ENCODE results near the gene NIPAL1. TPM values are rescaled to one million over a fixed set of nuclear protein-coding genes. Genes with fewer than 3 reads are reported as not detected.
"Not testable (repeated sequence)": the region's sequence is repeated elsewhere in the genome, so short reads cannot be mapped to it uniquely, and the experiment has no call there.

Gene NIPAL1
- total RNA-seq, 1 donor from 2014 or later: 17.6 TPM

DNA sequence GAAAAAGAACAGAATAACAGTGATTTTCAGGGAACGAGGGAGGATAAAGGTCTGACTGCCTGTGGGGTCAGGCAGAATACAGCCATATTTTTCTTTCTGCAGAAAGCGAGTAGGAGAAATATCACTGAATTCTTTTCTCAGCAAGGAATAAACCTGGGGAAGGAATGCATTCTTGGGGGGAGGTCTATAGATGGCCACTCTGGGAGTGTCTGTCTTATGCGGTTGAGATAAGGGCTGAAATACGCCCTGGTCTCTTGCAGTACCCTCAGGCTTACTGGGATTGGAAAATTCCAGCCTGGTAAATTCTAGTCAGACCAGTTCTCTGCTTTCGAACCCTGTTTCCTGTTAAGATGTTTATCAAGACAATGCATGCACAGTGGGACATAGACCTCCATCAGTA, 26.4 kb upstream of the NIPAL1 start:
- TF ChIP-seq, protein P1, sequence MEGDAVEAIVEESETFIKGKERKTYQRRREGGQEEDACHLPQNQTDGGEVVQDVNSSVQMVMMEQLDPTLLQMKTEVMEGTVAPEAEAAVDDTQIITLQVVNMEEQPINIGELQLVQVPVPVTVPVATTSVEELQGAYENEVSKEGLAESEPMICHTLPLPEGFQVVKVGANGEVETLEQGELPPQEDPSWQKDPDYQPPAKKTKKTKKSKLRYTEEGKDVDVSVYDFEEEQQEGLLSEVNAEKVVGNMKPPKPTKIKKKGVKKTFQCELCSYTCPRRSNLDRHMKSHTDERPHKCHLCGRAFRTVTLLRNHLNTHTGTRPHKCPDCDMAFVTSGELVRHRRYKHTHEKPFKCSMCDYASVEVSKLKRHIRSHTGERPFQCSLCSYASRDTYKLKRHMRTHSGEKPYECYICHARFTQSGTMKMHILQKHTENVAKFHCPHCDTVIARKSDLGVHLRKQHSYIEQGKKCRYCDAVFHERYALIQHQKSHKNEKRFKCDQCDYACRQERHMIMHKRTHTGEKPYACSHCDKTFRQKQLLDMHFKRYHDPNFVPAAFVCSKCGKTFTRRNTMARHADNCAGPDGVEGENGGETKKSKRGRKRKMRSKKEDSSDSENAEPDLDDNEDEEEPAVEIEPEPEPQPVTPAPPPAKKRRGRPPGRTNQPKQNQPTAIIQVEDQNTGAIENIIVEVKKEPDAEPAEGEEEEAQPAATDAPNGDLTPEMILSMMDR (IDR thresholded peaks at IDR 0.05; ENCODE audit: unreplicated experiment): no peak
- no peak overlapping the region for H3K4me3 Mint-ChIP-seq (ENCODE audit: low read depth)
- H3K9me3 Mint-ChIP-seq (ENCODE audit: low read depth): peaks cover 49% of the 10 kb centered on the region
- H3K27me3 Mint-ChIP-seq: no peaks in the 10 kb centered on the region
- H3K4me1 Mint-ChIP-seq (ENCODE audit: low read depth): no peaks in the 10 kb centered on the region
- no peak overlapping the region for H3K27ac Mint-ChIP-seq
- DNase-seq (ENCODE audit: low spot score, unreplicated experiment): no peak
- H3K36me3 Mint-ChIP-seq (ENCODE audit: insufficient read depth): peaks cover 9% of the 10 kb centered on the region

DNA sequence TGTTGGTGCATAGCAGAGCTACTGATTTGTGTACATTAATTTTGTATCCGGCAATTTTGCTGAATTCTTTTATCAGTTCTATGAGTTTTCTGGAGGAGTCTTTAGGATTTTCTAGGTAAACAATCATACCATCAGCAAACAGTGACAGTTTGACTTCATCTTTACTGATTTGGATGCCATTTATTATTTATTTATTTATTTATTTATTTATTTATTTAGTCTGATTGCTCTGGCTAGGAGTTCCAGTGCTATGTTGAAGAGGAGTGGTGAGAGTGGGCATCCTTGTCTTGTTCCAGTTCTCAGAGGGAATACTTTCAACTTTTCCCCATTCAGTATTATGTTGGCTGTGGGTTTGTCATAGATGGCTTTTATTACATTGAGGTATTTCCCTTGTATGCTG, 24.1 kb upstream of the NIPAL1 start:
- H3K27me3 Mint-ChIP-seq; H3K27ac Mint-ChIP-seq; H3K4me1 Mint-ChIP-seq (ENCODE audit: low read depth); H3K4me3 Mint-ChIP-seq (ENCODE audit: low read depth); DNase-seq (ENCODE audit: low spot score, unreplicated experiment): not testable (repeated sequence)
- H3K9me3 Mint-ChIP-seq (ENCODE audit: low read depth): peaks cover 53% of the 10 kb centered on the region
- peaks cover 11% of the 10 kb centered on the region for H3K36me3 Mint-ChIP-seq (ENCODE audit: insufficient read depth)

DNA sequence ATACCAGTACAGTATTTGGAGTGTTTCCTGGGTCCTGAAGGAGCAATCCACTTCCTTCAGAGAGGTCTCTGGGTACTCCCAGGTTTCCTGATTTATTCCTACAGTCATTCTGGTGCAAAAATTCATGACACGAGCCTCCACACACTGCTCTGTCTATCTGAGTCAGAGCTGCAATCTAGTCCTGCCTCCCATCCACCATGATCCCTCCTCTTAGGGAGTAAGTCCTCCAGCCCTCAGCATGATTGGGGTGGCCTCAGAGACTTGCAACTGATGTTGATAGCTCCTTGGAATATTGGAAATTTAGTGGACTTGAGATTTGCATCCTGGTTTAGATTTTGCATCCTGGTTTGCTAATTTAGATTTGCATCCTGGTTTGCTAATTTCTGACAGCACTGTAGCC, 20.6 kb upstream of the NIPAL1 start:
- no peaks in the 10 kb centered on the region for H3K4me1 Mint-ChIP-seq (ENCODE audit: low read depth)
- H3K27me3 Mint-ChIP-seq: no peaks in the 10 kb centered on the region
- H3K9me3 Mint-ChIP-seq (ENCODE audit: low read depth): peaks cover 49% of the 10 kb centered on the region
- H3K27ac Mint-ChIP-seq: no peak overlapping the region
- TF ChIP-seq, protein P1 (IDR thresholded peaks at IDR 0.05; ENCODE audit: unreplicated experiment): no peak
- peaks cover 11% of the 10 kb centered on the region for H3K36me3 Mint-ChIP-seq (ENCODE audit: insufficient read depth)
- no peak overlapping the region for H3K4me3 Mint-ChIP-seq (ENCODE audit: low read depth)
- no peak for DNase-seq (ENCODE audit: low spot score, unreplicated experiment)

DNA sequence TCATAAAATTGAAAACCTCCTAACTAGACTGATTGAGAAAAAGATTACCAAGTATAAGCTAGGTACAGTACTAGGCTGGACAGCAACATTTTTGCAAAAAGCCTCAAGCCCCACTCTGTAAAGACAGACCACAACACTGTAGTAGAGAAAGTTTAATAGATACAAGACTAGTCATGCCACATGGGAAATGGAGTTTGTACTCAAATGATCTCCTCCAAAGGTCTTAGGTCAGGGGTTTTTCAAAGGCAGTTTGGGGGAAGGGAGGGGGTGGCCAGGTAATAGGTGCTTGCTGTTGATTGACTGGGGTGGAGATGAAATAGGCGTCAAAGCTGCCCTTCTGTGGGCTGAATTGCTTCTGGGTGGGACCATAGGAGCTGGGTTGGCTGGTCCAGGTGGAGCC, 14.3 kb upstream of the NIPAL1 start:
- Mint-ChIP-seq H3K4me1 (ENCODE audit: low read depth) (no peaks in the 10 kb centered on the region), H3K36me3 (ENCODE audit: insufficient read depth) (peaks cover 27% of the 10 kb centered on the region), H3K27ac (no peak overlapping the region), H3K27me3 (no peaks in the 10 kb centered on the region), H3K4me3 (ENCODE audit: low read depth) (no peak overlapping the region), H3K9me3 (ENCODE audit: low read depth) (peaks cover 34% of the 10 kb centered on the region)
- DNase-seq (ENCODE audit: low spot score, unreplicated experiment): no peak
- TF ChIP-seq, protein P1 (IDR thresholded peaks at IDR 0.05; ENCODE audit: unreplicated experiment): no peak

DNA sequence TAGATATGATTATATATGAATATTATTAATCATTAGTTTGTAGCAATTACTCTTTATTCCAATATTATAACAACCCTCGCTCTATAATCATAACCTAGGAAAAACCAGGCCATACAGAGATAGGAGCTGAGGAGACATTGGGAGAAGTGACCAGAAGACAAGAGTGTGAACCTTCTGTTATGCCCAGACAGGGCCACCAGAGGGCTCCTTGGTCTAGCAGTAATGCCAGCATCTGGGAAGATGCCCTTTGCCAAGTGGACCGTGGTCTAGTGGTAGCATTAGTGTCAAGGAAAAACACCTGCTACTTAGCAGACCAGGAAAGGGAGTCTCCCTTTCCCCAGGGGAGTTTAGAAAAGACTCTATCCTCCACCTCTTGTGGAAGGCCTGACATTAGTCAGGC, 13.0 kb upstream of the NIPAL1 start:
- not testable (repeated sequence) for DNase-seq (ENCODE audit: low spot score, unreplicated experiment); H3K4me1 Mint-ChIP-seq (ENCODE audit: low read depth); H3K27ac Mint-ChIP-seq; H3K4me3 Mint-ChIP-seq (ENCODE audit: low read depth); H3K27me3 Mint-ChIP-seq
- Mint-ChIP-seq H3K9me3 (ENCODE audit: low read depth) (peaks cover 28% of the 10 kb centered on the region), H3K36me3 (ENCODE audit: insufficient read depth) (peaks cover 28% of the 10 kb centered on the region)
- TF ChIP-seq, protein P1 (IDR thresholded peaks at IDR 0.05; ENCODE audit: unreplicated experiment): peak; percentile 24

DNA sequence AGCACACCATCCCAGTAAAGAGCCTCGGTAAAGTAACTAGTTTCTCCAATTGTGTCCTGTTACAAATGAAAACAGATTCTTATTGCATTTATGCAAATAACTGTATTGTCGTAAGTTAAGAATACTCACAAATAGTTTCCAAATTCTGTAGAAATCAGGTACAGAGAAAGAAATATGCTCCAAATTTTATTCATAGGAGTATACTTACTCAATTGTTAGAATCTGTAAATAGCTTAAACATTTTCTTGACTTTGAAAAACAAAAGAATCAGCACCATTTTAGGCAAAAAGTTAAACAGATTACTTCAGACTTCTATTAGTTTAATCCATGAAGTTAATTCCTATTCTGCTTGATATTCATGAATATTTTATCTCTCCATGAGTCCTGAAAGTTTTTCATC, 10.8 kb upstream of the NIPAL1 start:
- Mint-ChIP-seq H3K27ac (no peak overlapping the region), H3K36me3 (ENCODE audit: insufficient read depth) (peaks cover 33% of the 10 kb centered on the region), H3K4me3 (ENCODE audit: low read depth) (no peak overlapping the region), H3K9me3 (ENCODE audit: low read depth) (peaks cover 29% of the 10 kb centered on the region), H3K4me1 (ENCODE audit: low read depth) (no peaks in the 10 kb centered on the region), H3K27me3 (no peaks in the 10 kb centered on the region)
- TF ChIP-seq, protein P1 (IDR thresholded peaks at IDR 0.05; ENCODE audit: unreplicated experiment): no peak
- no peak for DNase-seq (ENCODE audit: low spot score, unreplicated experiment)

Data from progenitor cell of endocrine pancreas (in vitro differentiated cells).